VCaP (cell line): ENCODE results near the gene KCNG4.

Source experiments
- H3K27ac ChIP-seq: fragments of 450-650 bp; 2 replicates; pipeline ENCODE4 v1.5.1; 2017
- CTCF ChIP-seq: fragments of 450-650 bp; conservative IDR thresholded peaks from 2 replicates; pipeline ENCODE4 v1.5.1; 2017; ENCODE audit warnings: mild to moderate bottlenecking, moderate library complexity

Gene KCNG4

GRCh38 chr16:84254062-84254461 is 14.2 kb upstream of the KCNG4 start:
- no peak overlapping the region for H3K27ac ChIP-seq
- no peak for TF ChIP-seq CTCF

DNA sequence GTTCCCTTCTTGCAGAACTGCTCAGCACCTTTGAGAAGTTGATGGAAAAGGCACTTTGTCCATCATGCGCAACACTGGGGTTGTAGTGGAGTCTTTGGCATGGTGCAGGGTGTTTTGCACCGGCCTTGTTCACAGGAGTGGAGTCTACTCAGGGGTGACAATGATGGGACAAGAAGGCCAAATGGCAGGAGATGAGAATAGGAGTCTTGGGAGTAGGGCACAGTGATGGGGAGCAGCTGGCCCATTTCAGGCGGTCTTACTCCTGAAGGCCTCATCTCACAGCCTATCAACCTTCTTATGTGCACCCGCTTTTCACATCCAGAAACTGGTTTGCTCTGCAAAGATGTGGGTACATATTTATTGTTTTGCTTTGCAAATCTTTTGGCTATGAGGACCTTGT is 13.4 kb upstream of the KCNG4 start:
- H3K27ac ChIP-seq, result no peak overlapping the region
- no peak for TF ChIP-seq CTCF

DNA sequence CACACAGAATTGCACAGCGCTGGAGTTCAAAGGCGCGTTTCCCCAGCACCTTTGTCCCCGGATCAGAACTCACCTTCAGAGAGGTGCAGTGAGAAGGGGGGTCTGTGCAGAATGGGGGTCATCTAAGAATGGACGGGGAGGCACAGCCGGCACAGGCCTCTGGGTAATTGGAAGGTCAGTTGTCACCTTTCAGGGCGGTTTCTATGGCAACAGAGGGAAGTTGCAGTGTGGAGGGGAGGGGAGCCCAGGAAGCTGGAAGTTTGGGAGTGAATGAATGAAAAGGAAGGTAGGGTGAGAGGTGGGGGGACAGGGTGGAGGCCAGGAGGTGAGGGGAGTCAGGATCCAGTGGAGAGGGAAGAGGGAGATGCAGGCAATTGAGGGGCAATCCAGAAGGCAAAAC is 12.4 kb upstream of the KCNG4 start:
- no peak for TF ChIP-seq CTCF
- no peak overlapping the region for H3K27ac ChIP-seq

DNA sequence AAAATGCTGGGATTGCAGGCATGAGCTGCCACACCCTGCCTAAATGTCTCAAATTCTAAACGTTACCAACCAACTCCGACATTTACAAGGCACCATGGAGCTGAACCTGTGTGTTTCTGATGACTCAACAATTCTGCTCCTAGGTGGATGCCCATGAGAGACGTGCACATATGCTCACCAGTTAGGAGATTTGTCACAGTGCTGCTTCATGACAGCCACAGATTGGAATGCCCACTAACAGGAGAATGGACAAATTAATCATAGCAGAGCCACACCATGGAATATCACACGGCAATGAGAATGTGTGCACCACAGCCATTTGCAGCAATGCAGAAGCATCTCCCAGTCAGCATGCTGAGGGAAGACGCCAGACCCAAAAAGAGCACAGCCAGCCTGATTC is 8.0 kb upstream of the KCNG4 start:
- no peak overlapping the region for H3K27ac ChIP-seq
- no peak for TF ChIP-seq CTCF

GRCh38 chr16:84247331-84247730 is 7.5 kb upstream of the KCNG4 start:
- no peak overlapping the region for H3K27ac ChIP-seq
- TF ChIP-seq CTCF, result no peak

GRCh38 chr16:84246679-84247077 is 6.9 kb upstream of the KCNG4 start:
- no peak overlapping the region for H3K27ac ChIP-seq
- TF ChIP-seq CTCF, result no peak

DNA sequence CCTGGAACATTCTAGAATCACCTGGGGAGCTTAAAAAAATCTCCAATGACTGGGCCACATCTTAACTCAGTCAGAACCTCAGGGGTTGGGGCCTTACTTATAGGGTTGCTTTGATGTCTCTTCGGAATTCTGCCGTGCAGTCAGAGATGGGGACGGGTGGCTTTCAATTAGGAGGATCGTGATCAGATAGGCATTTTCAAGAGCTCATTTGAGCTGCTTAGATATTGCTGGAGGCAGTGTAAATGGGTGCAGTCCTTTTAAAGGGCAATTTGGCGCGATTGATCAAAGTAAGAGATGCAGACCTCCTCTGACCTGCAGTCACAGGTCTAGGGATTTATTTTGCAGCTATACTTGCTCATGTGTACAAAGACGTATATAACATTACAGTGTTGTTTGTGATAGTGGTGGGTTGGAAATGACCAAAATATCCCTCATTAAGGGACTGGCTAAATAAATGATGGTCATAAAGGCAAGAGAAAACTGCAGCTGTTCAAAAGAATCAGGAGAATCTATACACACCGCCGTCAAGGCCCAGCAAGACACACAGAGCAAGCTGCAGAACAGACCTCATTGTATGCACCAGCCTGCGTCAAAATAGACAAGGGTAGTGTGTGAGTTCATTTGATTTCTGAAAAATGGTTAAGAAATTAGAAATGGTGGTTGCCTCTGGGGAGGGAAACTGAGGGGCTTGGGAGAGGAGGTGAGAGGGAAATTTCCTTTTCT is 6.3 kb upstream of the KCNG4 start:
- H3K27ac ChIP-seq, result no peak overlapping the region
- TF ChIP-seq CTCF, result no peak
